HepG2 (cell line): ENCODE measurements around the gene IPP. TPM values are rescaled to one million over a fixed set of nuclear protein-coding genes. Genes with fewer than 3 reads are reported as not detected.

Source experiments
- ADNP ChIP-seq: sonication (generic); formaldehyde crosslinking; IDR thresholded peaks from 2 replicates; pipeline ENCODE4 v1.4.0; 2020; ENCODE audit warnings: missing genetic modification reagents
- CBX2 ChIP-seq, 2 experiments: fragments of 200-600 bp in 1 of 2; sonication (generic); formaldehyde crosslinking in 1 of 2; IDR thresholded peaks; 2 replicates each; pipeline versions ENCODE4 v1.7.0 to v1.8.1; 2018 to 2022; ENCODE audit warnings: low read depth in 2 of 2, low read length in 1 of 2, mild to moderate bottlenecking in 1 of 2, missing genetic modification reagents in 1 of 2
- GTF2F1 ChIP-seq: fragments of 150-350 bp; IDR thresholded peaks from 2 replicates; pipeline ENCODE4 v1.6.1; 2014; ENCODE audit warnings: low read length
- IRF2 ChIP-seq: IDR thresholded peaks from 2 replicates; pipeline ENCODE4 v1.6.1; 2018; ENCODE audit warnings: missing genetic modification reagents, missing compliant biosample characterization
- TMF1 ChIP-seq: sonication (generic); formaldehyde crosslinking; IDR thresholded peaks from 2 replicates; pipeline ENCODE4 v1.8.1; 2022; ENCODE audit warnings: low read depth, missing genetic modification reagents
- YEATS4 ChIP-seq: sonication (generic); formaldehyde crosslinking; IDR thresholded peaks from 2 replicates; pipeline ENCODE4 v1.4.0; 2020; ENCODE audit warnings: missing genetic modification reagents, borderline replicate concordance
- ZC3H13 ChIP-seq: sonication (generic); formaldehyde crosslinking; IDR thresholded peaks from 2 replicates; pipeline ENCODE4 v1.8.1; 2023; ENCODE audit warnings: mild to moderate bottlenecking, missing genetic modification reagents, moderate library complexity
- ZNF577 ChIP-seq: sonication (generic); formaldehyde crosslinking; IDR thresholded peaks from 2 replicates; pipeline ENCODE4 v1.4.0; 2020; ENCODE audit warnings: mild to moderate bottlenecking, low read depth, missing genetic modification reagents, borderline replicate concordance
- ZNF614 ChIP-seq: IDR thresholded peaks from 2 replicates; pipeline ENCODE4 v1.6.1; 2018; ENCODE audit warnings: missing biosample characterization, missing genetic modification reagents, inconsistent platforms, borderline replicate concordance
- polyA plus RNA-seq, 8 experiments: library from polyadenylated mRNA; depleted of rRNA in 3 of 8; stranded (reverse) in 7 of 8; unstranded in 1 of 8; fragments of >200 nt; fragmentation: Illumina TruSeq in 4 of 8; extraction: Trizol in 4 of 8; gene quantifications; 2 replicates each; pipeline versions ENCODE4 v1.2.1 to v1.2.3, GENCODE V29; 2011 to 2016; ENCODE audit warnings: low read depth in 4 of 8, missing spikeins in 1 of 8, mixed read lengths in 1 of 8; ENCODE audit not compliant: insufficient read depth in 1 of 8
- total RNA-seq, 5 experiments: library from RNA; depleted of rRNA; stranded (reverse); fragments of >200 nt; fragmentation: Illumina TruSeq; extraction: Trizol; gene quantifications; 2 replicates each; pipeline ENCODE4 v1.2.3, GENCODE V29; 2016; ENCODE audit warnings: low read depth in 1 of 5
- TF ChIP-seq, protein P1 (sequence below): sonication (generic); formaldehyde crosslinking; conservative IDR thresholded peaks from 2 replicates; pipeline ENCODE4 v1.4.0; 2020; ENCODE audit warnings: missing genetic modification reagents
- TF ChIP-seq, protein P2 (sequence below): sonication (generic); formaldehyde crosslinking; IDR thresholded peaks from 2 replicates; pipeline ENCODE4 v1.4.0; 2020; ENCODE audit warnings: missing genetic modification reagents, mild to moderate bottlenecking, borderline replicate concordance
- TF ChIP-seq, protein P3 (sequence below): sonication (generic); formaldehyde crosslinking; IDR thresholded peaks from 2 replicates; pipeline ENCODE4 v1.5.0; 2020; ENCODE audit warnings: mild to moderate bottlenecking, low read depth, missing genetic modification reagents, borderline replicate concordance
- TF ChIP-seq, protein P4 (sequence below): sonication (generic); formaldehyde crosslinking; IDR thresholded peaks from 2 replicates; pipeline ENCODE4 v1.4.0; 2020; ENCODE audit warnings: missing genetic modification reagents, borderline replicate concordance
- TF ChIP-seq, protein P5 (sequence below): sonication (generic); formaldehyde crosslinking; IDR thresholded peaks from 2 replicates; pipeline ENCODE4 v1.4.0; 2020; ENCODE audit warnings: missing genetic modification reagents, mild to moderate bottlenecking, borderline replicate concordance
- TF ChIP-seq, protein P6 (sequence below): sonication (generic); formaldehyde crosslinking; IDR thresholded peaks from 2 replicates; pipeline ENCODE4 v1.4.0; 2020; ENCODE audit warnings: missing genetic modification reagents

IPP gene
- total and polyA plus RNA-seq, 2 of the 13 experiments (the other 11 are each of a cell fraction or from before 2014, with no cell fraction given), result 3.0 to 9.7 TPM

DNA sequence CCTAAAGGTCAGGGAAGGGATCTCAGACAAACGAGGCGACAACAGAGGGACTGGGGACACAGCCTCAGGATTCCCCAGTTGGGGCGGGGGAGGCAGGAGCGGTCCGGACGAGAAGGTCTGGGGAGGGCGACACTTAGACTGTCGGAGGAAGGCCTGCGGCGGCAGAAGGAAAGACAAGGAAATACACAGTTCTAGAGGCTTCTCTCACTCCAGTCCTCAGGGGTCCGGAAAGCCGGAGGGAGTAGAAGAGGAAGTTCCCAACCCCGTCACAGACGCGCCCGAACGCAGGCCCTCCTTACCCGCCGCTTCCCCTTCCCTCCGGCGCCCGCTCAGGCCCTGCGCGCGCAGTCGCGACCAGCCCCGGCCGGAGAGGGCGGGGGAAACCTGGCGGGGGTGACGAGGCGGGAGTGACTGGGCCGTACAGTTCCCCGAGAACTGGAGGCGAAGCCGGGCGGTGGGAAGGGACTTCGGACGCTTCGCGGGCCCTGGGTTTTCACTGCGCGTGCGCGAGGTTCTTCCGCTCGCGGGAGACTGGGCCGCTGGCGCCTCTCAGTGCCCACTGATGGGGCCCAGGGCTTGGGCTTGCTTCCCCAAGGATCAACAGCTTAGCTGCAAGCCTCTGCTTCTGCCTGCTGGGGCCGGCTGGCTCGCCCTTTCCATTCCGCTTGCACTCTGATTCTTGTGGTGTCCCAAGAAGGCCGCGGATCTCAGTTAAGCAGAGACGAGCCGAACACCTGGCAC, at the start of gene IPP (continued):
- TF ChIP-seq, protein P1, sequence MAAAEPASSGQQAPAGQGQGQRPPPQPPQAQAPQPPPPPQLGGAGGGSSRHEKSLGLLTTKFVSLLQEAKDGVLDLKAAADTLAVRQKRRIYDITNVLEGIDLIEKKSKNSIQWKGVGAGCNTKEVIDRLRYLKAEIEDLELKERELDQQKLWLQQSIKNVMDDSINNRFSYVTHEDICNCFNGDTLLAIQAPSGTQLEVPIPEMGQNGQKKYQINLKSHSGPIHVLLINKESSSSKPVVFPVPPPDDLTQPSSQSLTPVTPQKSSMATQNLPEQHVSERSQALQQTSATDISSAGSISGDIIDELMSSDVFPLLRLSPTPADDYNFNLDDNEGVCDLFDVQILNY (CRISPR knock-in tag), result peak; percentile 75
- peak; percentile 88 for TF ChIP-seq IRF2 (CRISPR knock-in tag)
- TF ChIP-seq YEATS4 (CRISPR knock-in tag), result peak; percentile 71; the same call in 1 of the 2 replicates
- TF ChIP-seq, protein P2, sequence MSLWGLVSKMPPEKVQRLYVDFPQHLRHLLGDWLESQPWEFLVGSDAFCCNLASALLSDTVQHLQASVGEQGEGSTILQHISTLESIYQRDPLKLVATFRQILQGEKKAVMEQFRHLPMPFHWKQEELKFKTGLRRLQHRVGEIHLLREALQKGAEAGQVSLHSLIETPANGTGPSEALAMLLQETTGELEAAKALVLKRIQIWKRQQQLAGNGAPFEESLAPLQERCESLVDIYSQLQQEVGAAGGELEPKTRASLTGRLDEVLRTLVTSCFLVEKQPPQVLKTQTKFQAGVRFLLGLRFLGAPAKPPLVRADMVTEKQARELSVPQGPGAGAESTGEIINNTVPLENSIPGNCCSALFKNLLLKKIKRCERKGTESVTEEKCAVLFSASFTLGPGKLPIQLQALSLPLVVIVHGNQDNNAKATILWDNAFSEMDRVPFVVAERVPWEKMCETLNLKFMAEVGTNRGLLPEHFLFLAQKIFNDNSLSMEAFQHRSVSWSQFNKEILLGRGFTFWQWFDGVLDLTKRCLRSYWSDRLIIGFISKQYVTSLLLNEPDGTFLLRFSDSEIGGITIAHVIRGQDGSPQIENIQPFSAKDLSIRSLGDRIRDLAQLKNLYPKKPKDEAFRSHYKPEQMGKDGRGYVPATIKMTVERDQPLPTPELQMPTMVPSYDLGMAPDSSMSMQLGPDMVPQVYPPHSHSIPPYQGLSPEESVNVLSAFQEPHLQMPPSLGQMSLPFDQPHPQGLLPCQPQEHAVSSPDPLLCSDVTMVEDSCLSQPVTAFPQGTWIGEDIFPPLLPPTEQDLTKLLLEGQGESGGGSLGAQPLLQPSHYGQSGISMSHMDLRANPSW, result no peak
- TF ChIP-seq, protein P3, sequence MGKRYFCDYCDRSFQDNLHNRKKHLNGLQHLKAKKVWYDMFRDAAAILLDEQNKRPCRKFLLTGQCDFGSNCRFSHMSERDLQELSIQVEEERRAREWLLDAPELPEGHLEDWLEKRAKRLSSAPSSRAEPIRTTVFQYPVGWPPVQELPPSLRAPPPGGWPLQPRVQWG, result no peak
- peak; percentile 80 for TF ChIP-seq ZNF614 (CRISPR knock-in tag)
- no peak for TF ChIP-seq ADNP
- TF ChIP-seq, protein P4, sequence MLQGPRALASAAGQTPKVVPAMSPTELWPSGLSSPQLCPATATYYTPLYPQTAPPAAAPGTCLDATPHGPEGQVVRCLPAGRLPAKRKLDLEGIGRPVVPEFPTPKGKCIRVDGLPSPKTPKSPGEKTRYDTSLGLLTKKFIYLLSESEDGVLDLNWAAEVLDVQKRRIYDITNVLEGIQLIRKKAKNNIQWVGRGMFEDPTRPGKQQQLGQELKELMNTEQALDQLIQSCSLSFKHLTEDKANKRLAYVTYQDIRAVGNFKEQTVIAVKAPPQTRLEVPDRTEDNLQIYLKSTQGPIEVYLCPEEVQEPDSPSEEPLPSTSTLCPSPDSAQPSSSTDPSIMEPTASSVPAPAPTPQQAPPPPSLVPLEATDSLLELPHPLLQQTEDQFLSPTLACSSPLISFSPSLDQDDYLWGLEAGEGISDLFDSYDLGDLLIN, result peak; percentile 75; the same call in 1 of the 2 replicates
- 0 out of 2 replicates have a peak, but pooled peaks have one; percentile 73 for TF ChIP-seq ZC3H13 (CRISPR knock-in tag)
- TF ChIP-seq, protein P5, sequence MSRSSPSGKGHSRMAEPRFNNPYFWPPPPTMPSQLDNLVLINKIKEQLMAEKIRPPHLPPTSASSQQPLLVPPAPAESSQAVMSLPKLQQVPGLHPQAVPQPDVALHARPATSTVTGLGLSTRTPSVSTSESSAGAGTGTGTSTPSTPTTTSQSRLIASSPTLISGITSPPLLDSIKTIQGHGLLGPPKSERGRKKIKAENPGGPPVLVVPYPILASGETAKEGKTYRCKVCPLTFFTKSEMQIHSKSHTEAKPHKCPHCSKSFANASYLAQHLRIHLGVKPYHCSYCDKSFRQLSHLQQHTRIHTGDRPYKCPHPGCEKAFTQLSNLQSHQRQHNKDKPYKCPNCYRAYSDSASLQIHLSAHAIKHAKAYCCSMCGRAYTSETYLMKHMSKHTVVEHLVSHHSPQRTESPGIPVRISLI (CRISPR knock-in tag), result peak; percentile 66
- TF ChIP-seq, protein P6, sequence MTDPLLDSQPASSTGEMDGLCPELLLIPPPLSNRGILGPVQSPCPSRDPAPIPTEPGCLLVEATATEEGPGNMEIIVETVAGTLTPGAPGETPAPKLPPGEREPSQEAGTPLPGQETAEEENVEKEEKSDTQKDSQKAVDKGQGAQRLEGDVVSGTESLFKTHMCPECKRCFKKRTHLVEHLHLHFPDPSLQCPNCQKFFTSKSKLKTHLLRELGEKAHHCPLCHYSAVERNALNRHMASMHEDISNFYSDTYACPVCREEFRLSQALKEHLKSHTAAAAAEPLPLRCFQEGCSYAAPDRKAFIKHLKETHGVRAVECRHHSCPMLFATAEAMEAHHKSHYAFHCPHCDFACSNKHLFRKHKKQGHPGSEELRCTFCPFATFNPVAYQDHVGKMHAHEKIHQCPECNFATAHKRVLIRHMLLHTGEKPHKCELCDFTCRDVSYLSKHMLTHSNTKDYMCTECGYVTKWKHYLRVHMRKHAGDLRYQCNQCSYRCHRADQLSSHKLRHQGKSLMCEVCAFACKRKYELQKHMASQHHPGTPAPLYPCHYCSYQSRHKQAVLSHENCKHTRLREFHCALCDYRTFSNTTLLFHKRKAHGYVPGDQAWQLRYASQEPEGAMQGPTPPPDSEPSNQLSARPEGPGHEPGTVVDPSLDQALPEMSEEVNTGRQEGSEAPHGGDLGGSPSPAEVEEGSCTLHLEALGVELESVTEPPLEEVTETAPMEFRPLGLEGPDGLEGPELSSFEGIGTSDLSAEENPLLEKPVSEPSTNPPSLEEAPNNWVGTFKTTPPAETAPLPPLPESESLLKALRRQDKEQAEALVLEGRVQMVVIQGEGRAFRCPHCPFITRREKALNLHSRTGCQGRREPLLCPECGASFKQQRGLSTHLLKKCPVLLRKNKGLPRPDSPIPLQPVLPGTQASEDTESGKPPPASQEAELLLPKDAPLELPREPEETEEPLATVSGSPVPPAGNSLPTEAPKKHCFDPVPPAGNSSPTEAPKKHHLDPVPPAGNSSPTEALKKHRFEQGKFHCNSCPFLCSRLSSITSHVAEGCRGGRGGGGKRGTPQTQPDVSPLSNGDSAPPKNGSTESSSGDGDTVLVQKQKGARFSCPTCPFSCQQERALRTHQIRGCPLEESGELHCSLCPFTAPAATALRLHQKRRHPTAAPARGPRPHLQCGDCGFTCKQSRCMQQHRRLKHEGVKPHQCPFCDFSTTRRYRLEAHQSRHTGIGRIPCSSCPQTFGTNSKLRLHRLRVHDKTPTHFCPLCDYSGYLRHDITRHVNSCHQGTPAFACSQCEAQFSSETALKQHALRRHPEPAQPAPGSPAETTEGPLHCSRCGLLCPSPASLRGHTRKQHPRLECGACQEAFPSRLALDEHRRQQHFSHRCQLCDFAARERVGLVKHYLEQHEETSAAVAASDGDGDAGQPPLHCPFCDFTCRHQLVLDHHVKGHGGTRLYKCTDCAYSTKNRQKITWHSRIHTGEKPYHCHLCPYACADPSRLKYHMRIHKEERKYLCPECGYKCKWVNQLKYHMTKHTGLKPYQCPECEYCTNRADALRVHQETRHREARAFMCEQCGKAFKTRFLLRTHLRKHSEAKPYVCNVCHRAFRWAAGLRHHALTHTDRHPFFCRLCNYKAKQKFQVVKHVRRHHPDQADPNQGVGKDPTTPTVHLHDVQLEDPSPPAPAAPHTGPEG, result peak; percentile 56
- peak; percentile 31; the same call in 1 of the 2 replicates for TF ChIP-seq TMF1 (CRISPR knock-in tag)
- TF ChIP-seq GTF2F1, result no peak
- no peak for TF ChIP-seq CBX2 (IDR thresholded peaks at IDR 0.05; ENCODE audit: low read depth, low read length)
- 0 out of 2 replicates have a peak, but pooled peaks have one; percentile 52 for TF ChIP-seq CBX2 (CRISPR knock-in tag; IDR thresholded peaks at IDR 0.05; ENCODE audit: low read depth)
- TF ChIP-seq ZNF577 (CRISPR knock-in tag), result no peak
